ENCODE results near the gene RASGRF1. TPM values are rescaled to one million over a fixed set of nuclear protein-coding genes. Genes with fewer than 3 reads are reported as not detected.

Gene RASGRF1
- total RNA-seq, 1 experiment from 2014 or later = 0.59 TPM

- H3K27me3 ChIP-seq (ENCODE audit: control insufficient read depth, insufficient read depth, low read length) = no peaks in the 10 kb centered on the region
- H3K4me3 ChIP-seq (ENCODE audit: low read depth in 2 of 2, low read length in 2 of 2) = no peak overlapping the region
- CTCF ChIA-PET = interaction anchor here (0.7 to 1.5 kb wide), 4 partner anchors 9 to 1061 kb away, joined by 3 to 6 read pairs (median 4); no protein-coding TSS in a partner anchor
- intact Hi-C loops (cut with micrococcal nuclease; ENCODE audit: unreplicated experiment) (loop anchor here (5.0 to 10.0 kb wide), 2 partner anchors 47 to 65 kb away; no protein-coding TSS in a partner anchor), in situ Hi-C loops (cut with HindIII; ENCODE audit: low pct_unique_long_range_greater_than_20kb, low sequenced_read_pairs) (no loop called here)
- ATAC-seq = peak; percentile 88
- DNase-seq (ENCODE audit: low read depth, low spot score) = peak; percentile 54
- peak overlapping the region; percentile 69 for H3K27ac ChIP-seq (ENCODE audit: low read length)
- no TSS peak for BruUV-seq (replicated peaks)
- no peaks in the 10 kb centered on the region for H3K36me3 ChIP-seq (ENCODE audit: control insufficient read depth, insufficient read depth, low read length)
- H3K4me1 ChIP-seq (ENCODE audit: control insufficient read depth, insufficient read depth, low read length) = peaks cover 7% of the 10 kb centered on the region
- TF ChIP-seq CTCF (IDR thresholded peaks at IDR 0.05) = peak; percentile 86
- no peak for TF ChIP-seq POLR2AphosphoS5 (IDR thresholded peaks at IDR 0.05; ENCODE audit: low read depth, low read length)
- POLR2A ChIA-PET = no interaction called here
- no peaks in the 10 kb centered on the region for H3K9me3 ChIP-seq (ENCODE audit: control insufficient read depth, insufficient read depth, low read depth, low read length)
Observed at GRCh38 chr15:78979456-78980320, 110.9 kb downstream of the RASGRF1 start.

GRCh38 chr15:78978601-78979179, 111.9 kb downstream of the RASGRF1 start:
- ChIA-PET POLR2A (no interaction called here), CTCF (interaction anchor here (0.6 to 1.5 kb wide), 4 partner anchors 11 to 205 kb away, joined by 3 to 6 read pairs (median 3); no protein-coding TSS in a partner anchor)
- Histone ChIP-seq H3K4me3 (ENCODE audit: low read depth in 2 of 2, low read length in 2 of 2) (no peak overlapping the region), H3K9me3 (ENCODE audit: control insufficient read depth, insufficient read depth, low read depth, low read length) (no peaks in the 10 kb centered on the region), H3K27ac (ENCODE audit: low read length) (0 out of 2 replicates have a peak overlapping the region, but pooled peaks have one; percentile 69), H3K4me1 (ENCODE audit: control insufficient read depth, insufficient read depth, low read length) (peaks cover 7% of the 10 kb centered on the region), H3K36me3 (ENCODE audit: control insufficient read depth, insufficient read depth, low read length) (no peaks in the 10 kb centered on the region), H3K27me3 (ENCODE audit: control insufficient read depth, insufficient read depth, low read length) (no peaks in the 10 kb centered on the region)
- in situ Hi-C loops (cut with HindIII; ENCODE audit: low pct_unique_long_range_greater_than_20kb, low sequenced_read_pairs) (no loop called here), intact Hi-C loops (cut with micrococcal nuclease; ENCODE audit: unreplicated experiment) (loop anchor here (5.0 to 10.0 kb wide), 2 partner anchors 46 to 64 kb away; no protein-coding TSS in a partner anchor)
- DNase-seq (ENCODE audit: low read depth, low spot score) (no peak), ATAC-seq (no peak)
- BruUV-seq (replicated peaks) = no TSS peak
- no peak for TF ChIP-seq TCF7L2 (IDR thresholded peaks at IDR 0.05; ENCODE audit: low read depth, low read length)

GRCh38 chr15:78977591-78978347, 112.8 kb downstream of the RASGRF1 start:
- no TSS peak for BruUV-seq (replicated peaks)
- CTCF ChIA-PET = interaction anchor here (0.6 kb wide), 2 partner anchors 12 to 20 kb away, joined by 3 read pairs; no protein-coding TSS in a partner anchor
- ATAC-seq = no peak
- in situ Hi-C loops (cut with HindIII; ENCODE audit: low pct_unique_long_range_greater_than_20kb, low sequenced_read_pairs) = no loop called here
- Histone ChIP-seq H3K27ac (ENCODE audit: low read length) (peak overlapping the region; percentile 64), H3K4me1 (ENCODE audit: control insufficient read depth, insufficient read depth, low read length) (peaks cover 7% of the 10 kb centered on the region), H3K36me3 (ENCODE audit: control insufficient read depth, insufficient read depth, low read length) (no peaks in the 10 kb centered on the region), H3K27me3 (ENCODE audit: control insufficient read depth, insufficient read depth, low read length) (no peaks in the 10 kb centered on the region), H3K4me3 (ENCODE audit: low read depth in 2 of 2, low read length in 2 of 2) (no peak overlapping the region), H3K9me3 (ENCODE audit: control insufficient read depth, insufficient read depth, low read depth, low read length) (no peaks in the 10 kb centered on the region)
- no peak for DNase-seq (ENCODE audit: low read depth, low spot score)
- intact Hi-C loops (cut with micrococcal nuclease; ENCODE audit: unreplicated experiment) = loop anchor here (5.0 to 10.0 kb wide), 2 partner anchors 45 to 63 kb away; no protein-coding TSS in a partner anchor
- POLR2A ChIA-PET = no interaction called here
- no peak for TF ChIP-seq SIN3A (IDR thresholded peaks at IDR 0.05; ENCODE audit: borderline replicate concordance, insufficient read depth, low read depth, low read length)
- TF ChIP-seq CTCF (IDR thresholded peaks at IDR 0.05) = no peak
- no peak for TF ChIP-seq POLR2AphosphoS5 (IDR thresholded peaks at IDR 0.05; ENCODE audit: low read depth, low read length)
- no peak for TF ChIP-seq TCF7L2 (IDR thresholded peaks at IDR 0.05; ENCODE audit: low read depth, low read length)
- TF ChIP-seq REST (IDR thresholded peaks at IDR 0.05; ENCODE audit: insufficient read depth in 1 of 2, low read depth in 2 of 2, low read length in 1 of 2) = no peak

Data from Panc1 (cell line).